WTC11 (cell line): ENCODE results near the gene RCC2. TPM values are rescaled to one million over a fixed set of nuclear protein-coding genes. Genes with fewer than 3 reads are reported as not detected.

Experiments
- ATAC-seq: fragments of 200-7000 bp; cut with Tn5 transposase; 2 replicates; pipeline ENCODE4 v1.10.0; 2021; ENCODE audit warnings: mild to moderate bottlenecking, moderate library complexity
- CTCF ChIA-PET: fragments of 300-600 bp; sonication (Branson Sonifier 250); formaldehyde crosslinking; loops from one replicate; lab custom pipeline; 2021; ENCODE audit warnings: antibody characterized with exemption; lab: Charles Lee
- POLR2A ChIA-PET: fragments of 350-600 bp; sonication (Branson Sonifier 250); formaldehyde crosslinking; loops from one replicate; lab custom pipeline; 2021; ENCODE audit warnings: antibody characterized with exemption; lab: Charles Lee
- DNase-seq: peaks from one replicate; pipeline ENCODE4 v3.0.0; 2021; ENCODE audit warnings: low spot score
- H3K27ac Mint-ChIP-seq: 2 replicates; pipeline ENCODE4 v1.8.0; 2021; ENCODE audit warnings: mixed read lengths
- H3K27me3 Mint-ChIP-seq: 2 replicates; pipeline ENCODE4 v1.8.0; 2021; ENCODE audit warnings: low read depth, mild to moderate bottlenecking, moderate library complexity, mixed read lengths
- H3K36me3 Mint-ChIP-seq: 2 replicates; pipeline ENCODE4 v1.8.0; 2021; ENCODE audit warnings: mixed read lengths
- H3K4me1 Mint-ChIP-seq: 2 replicates; pipeline ENCODE4 v1.8.0; 2022; ENCODE audit warnings: mixed read lengths
- H3K4me3 Mint-ChIP-seq: 2 replicates; pipeline ENCODE4 v1.8.0; 2021; ENCODE audit warnings: mild to moderate bottlenecking, moderate library complexity, mixed read lengths
- H3K9me3 Mint-ChIP-seq: 2 replicates; pipeline ENCODE4 v1.8.0; 2021; ENCODE audit warnings: mixed read lengths
- CREM ChIP-seq: sonication (generic); formaldehyde crosslinking; IDR thresholded peaks from 2 replicates; pipeline ENCODE4 v1.8.1; 2022; ENCODE audit warnings: mild to moderate bottlenecking, missing genetic modification reagents, moderate library complexity
- ELF4 ChIP-seq: sonication (generic); formaldehyde crosslinking; IDR thresholded peaks from 2 replicates; pipeline ENCODE4 v1.8.1; 2022; ENCODE audit warnings: low read depth, mild to moderate bottlenecking, moderate library complexity, missing genetic modification reagents
- ERG ChIP-seq: fragments of 250-450 bp; sonication (Bioruptor Pico); IDR thresholded peaks from 2 replicates; pipeline ENCODE4 v1.8.0; 2021; ENCODE audit warnings: mild to moderate bottlenecking
- ESRRA ChIP-seq: sonication (generic); formaldehyde crosslinking; IDR thresholded peaks from 2 replicates; pipeline ENCODE4 v1.8.1; 2022; ENCODE audit warnings: mild to moderate bottlenecking, missing genetic modification reagents, borderline replicate concordance
- ETV6 ChIP-seq: sonication (generic); formaldehyde crosslinking; IDR thresholded peaks from 2 replicates; pipeline ENCODE4 v1.8.1; 2022; ENCODE audit warnings: mild to moderate bottlenecking, missing genetic modification reagents
- FOXP1 ChIP-seq: sonication (generic); formaldehyde crosslinking; IDR thresholded peaks from 2 replicates; pipeline ENCODE4 v1.8.0; 2022; ENCODE audit warnings: missing genetic modification reagents, mild to moderate bottlenecking, moderate library complexity, borderline replicate concordance
- GRHL2 ChIP-seq: fragments of 250-450 bp; sonication (Bioruptor Pico); IDR thresholded peaks from 2 replicates; pipeline ENCODE4 v1.8.0; 2022; ENCODE audit warnings: mild to moderate bottlenecking, moderate library complexity; ENCODE audit not compliant: insufficient replicate concordance, severe bottlenecking
- HMGA2 ChIP-seq: fragments of 250-450 bp; sonication (Bioruptor Pico); IDR thresholded peaks from 2 replicates; pipeline ENCODE4 v1.4.0; 2021; ENCODE audit warnings: mild to moderate bottlenecking, moderate library complexity
- IRF2 ChIP-seq: sonication (generic); formaldehyde crosslinking; IDR thresholded peaks from 2 replicates; pipeline ENCODE4 v1.8.0; 2022; ENCODE audit warnings: low read depth, missing genetic modification reagents, borderline replicate concordance
- KAT7 ChIP-seq: sonication (generic); formaldehyde crosslinking; IDR thresholded peaks from 2 replicates; pipeline ENCODE4 v1.8.1; 2023; ENCODE audit warnings: missing genetic modification reagents, mild to moderate bottlenecking, borderline replicate concordance
- MYBL2 ChIP-seq: sonication (generic); formaldehyde crosslinking; IDR thresholded peaks from 2 replicates; pipeline ENCODE4 v1.8.1; 2023; ENCODE audit warnings: mild to moderate bottlenecking, moderate library complexity, missing genetic modification reagents
- NFATC4 ChIP-seq: fragments of 250-450 bp; sonication (Bioruptor Pico); IDR thresholded peaks from 2 replicates; pipeline ENCODE4 v1.9.0; 2021; ENCODE audit warnings: mild to moderate bottlenecking
- NFYB ChIP-seq: sonication (generic); formaldehyde crosslinking; conservative IDR thresholded peaks from 2 replicates; pipeline ENCODE4 v1.8.0; 2022; ENCODE audit warnings: low read depth, missing genetic modification reagents
- NR1H2 ChIP-seq: sonication (generic); formaldehyde crosslinking; IDR thresholded peaks from 2 replicates; pipeline ENCODE4 v1.9.0; 2021; ENCODE audit warnings: mild to moderate bottlenecking, moderate library complexity, missing genetic modification reagents
- NR3C1 ChIP-seq: sonication (generic); formaldehyde crosslinking; conservative IDR thresholded peaks from 2 replicates; pipeline ENCODE4 v1.8.1; 2023; ENCODE audit warnings: low read depth, mild to moderate bottlenecking, missing genetic modification reagents
- OVOL2 ChIP-seq: fragments of 250-450 bp; sonication (Bioruptor Pico); IDR thresholded peaks from 2 replicates; pipeline ENCODE4 v1.9.0; 2021; ENCODE audit warnings: mild to moderate bottlenecking, borderline replicate concordance
- RORB ChIP-seq: fragments of 250-450 bp; sonication (Bioruptor Pico); IDR thresholded peaks from 2 replicates; pipeline ENCODE4 v1.9.0; 2021; ENCODE audit warnings: mild to moderate bottlenecking
- TP53 ChIP-seq: sonication (generic); formaldehyde crosslinking; IDR thresholded peaks from 2 replicates; pipeline ENCODE4 v1.8.1; 2023; ENCODE audit warnings: mild to moderate bottlenecking, missing genetic modification reagents
- ZNF121 ChIP-seq: sonication (generic); formaldehyde crosslinking; IDR thresholded peaks from 2 replicates; pipeline ENCODE4 v1.8.0; 2023; ENCODE audit warnings: missing genetic modification reagents
- ZNF232 ChIP-seq: sonication (generic); formaldehyde crosslinking; IDR thresholded peaks from 2 replicates; pipeline ENCODE4 v1.8.0; 2022; ENCODE audit warnings: mild to moderate bottlenecking, missing genetic modification reagents
- ZNF263 ChIP-seq: sonication (generic); formaldehyde crosslinking; IDR thresholded peaks from 2 replicates; pipeline ENCODE4 v1.8.1; 2022; ENCODE audit warnings: low read depth, mild to moderate bottlenecking, moderate library complexity, missing genetic modification reagents
- total RNA-seq: library from RNA; stranded (reverse); gene quantifications from 3 replicates; pipeline ENCODE4 v1.2.3, GENCODE V29; 2021
- TF ChIP-seq, protein P1 (sequence below): fragments of 250-450 bp; sonication (Bioruptor Pico); IDR thresholded peaks from 2 replicates; pipeline ENCODE4 v1.9.0; 2021; ENCODE audit warnings: mild to moderate bottlenecking, borderline replicate concordance
- TF ChIP-seq, protein P2 (sequence below): sonication (generic); formaldehyde crosslinking; IDR thresholded peaks from 2 replicates; pipeline ENCODE4 v1.8.0; 2022; ENCODE audit warnings: mild to moderate bottlenecking, missing genetic modification reagents
- TF ChIP-seq, protein P3 (sequence below): sonication (generic); formaldehyde crosslinking; conservative IDR thresholded peaks from 2 replicates; pipeline ENCODE4 v1.8.1; 2022; ENCODE audit warnings: mild to moderate bottlenecking, missing genetic modification reagents
- TF ChIP-seq, protein P4 (sequence below): sonication (generic); formaldehyde crosslinking; IDR thresholded peaks from 2 replicates; pipeline ENCODE4 v1.8.1; 2023; ENCODE audit warnings: mild to moderate bottlenecking, missing genetic modification reagents
- TF ChIP-seq, protein P5 (sequence below): sonication (generic); formaldehyde crosslinking; IDR thresholded peaks from 2 replicates; pipeline ENCODE4 v1.8.1; 2022; ENCODE audit warnings: low read depth, mild to moderate bottlenecking, moderate library complexity, missing genetic modification reagents, borderline replicate concordance
- TF ChIP-seq, protein P6 (sequence below): sonication (generic); formaldehyde crosslinking; IDR thresholded peaks from 2 replicates; pipeline ENCODE4 v1.8.1; 2023; ENCODE audit warnings: mild to moderate bottlenecking, missing genetic modification reagents

The RCC2 gene
- total RNA-seq, 1 experiment from 2014 or later, result 377 TPM

- TF ChIP-seq, protein P1, sequence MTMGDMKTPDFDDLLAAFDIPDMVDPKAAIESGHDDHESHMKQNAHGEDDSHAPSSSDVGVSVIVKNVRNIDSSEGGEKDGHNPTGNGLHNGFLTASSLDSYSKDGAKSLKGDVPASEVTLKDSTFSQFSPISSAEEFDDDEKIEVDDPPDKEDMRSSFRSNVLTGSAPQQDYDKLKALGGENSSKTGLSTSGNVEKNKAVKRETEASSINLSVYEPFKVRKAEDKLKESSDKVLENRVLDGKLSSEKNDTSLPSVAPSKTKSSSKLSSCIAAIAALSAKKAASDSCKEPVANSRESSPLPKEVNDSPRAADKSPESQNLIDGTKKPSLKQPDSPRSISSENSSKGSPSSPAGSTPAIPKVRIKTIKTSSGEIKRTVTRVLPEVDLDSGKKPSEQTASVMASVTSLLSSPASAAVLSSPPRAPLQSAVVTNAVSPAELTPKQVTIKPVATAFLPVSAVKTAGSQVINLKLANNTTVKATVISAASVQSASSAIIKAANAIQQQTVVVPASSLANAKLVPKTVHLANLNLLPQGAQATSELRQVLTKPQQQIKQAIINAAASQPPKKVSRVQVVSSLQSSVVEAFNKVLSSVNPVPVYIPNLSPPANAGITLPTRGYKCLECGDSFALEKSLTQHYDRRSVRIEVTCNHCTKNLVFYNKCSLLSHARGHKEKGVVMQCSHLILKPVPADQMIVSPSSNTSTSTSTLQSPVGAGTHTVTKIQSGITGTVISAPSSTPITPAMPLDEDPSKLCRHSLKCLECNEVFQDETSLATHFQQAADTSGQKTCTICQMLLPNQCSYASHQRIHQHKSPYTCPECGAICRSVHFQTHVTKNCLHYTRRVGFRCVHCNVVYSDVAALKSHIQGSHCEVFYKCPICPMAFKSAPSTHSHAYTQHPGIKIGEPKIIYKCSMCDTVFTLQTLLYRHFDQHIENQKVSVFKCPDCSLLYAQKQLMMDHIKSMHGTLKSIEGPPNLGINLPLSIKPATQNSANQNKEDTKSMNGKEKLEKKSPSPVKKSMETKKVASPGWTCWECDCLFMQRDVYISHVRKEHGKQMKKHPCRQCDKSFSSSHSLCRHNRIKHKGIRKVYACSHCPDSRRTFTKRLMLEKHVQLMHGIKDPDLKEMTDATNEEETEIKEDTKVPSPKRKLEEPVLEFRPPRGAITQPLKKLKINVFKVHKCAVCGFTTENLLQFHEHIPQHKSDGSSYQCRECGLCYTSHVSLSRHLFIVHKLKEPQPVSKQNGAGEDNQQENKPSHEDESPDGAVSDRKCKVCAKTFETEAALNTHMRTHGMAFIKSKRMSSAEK, result no peak
- no peak for TF ChIP-seq ESRRA (CRISPR knock-in tag)
- no peak for TF ChIP-seq TP53 (CRISPR knock-in tag)
- no peak for TF ChIP-seq NR1H2 (CRISPR knock-in tag)
- TF ChIP-seq, protein P2, sequence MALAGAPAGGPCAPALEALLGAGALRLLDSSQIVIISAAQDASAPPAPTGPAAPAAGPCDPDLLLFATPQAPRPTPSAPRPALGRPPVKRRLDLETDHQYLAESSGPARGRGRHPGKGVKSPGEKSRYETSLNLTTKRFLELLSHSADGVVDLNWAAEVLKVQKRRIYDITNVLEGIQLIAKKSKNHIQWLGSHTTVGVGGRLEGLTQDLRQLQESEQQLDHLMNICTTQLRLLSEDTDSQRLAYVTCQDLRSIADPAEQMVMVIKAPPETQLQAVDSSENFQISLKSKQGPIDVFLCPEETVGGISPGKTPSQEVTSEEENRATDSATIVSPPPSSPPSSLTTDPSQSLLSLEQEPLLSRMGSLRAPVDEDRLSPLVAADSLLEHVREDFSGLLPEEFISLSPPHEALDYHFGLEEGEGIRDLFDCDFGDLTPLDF (CRISPR knock-in tag), result no peak
- TF ChIP-seq ZNF121, result no peak
- TF ChIP-seq ZNF232 (CRISPR knock-in tag), result no peak
- no peak for TF ChIP-seq ETV6
- TF ChIP-seq ERG (CRISPR knock-in tag), result no peak
- TF ChIP-seq KAT7 (CRISPR knock-in tag), result no peak
- TF ChIP-seq, protein P3, sequence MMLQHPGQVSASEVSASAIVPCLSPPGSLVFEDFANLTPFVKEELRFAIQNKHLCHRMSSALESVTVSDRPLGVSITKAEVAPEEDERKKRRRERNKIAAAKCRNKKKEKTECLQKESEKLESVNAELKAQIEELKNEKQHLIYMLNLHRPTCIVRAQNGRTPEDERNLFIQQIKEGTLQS (CRISPR knock-in tag), result no peak
- no peak for TF ChIP-seq IRF2 (CRISPR knock-in tag)
- TF ChIP-seq CREM (CRISPR knock-in tag), result no peak
- TF ChIP-seq, protein P4, sequence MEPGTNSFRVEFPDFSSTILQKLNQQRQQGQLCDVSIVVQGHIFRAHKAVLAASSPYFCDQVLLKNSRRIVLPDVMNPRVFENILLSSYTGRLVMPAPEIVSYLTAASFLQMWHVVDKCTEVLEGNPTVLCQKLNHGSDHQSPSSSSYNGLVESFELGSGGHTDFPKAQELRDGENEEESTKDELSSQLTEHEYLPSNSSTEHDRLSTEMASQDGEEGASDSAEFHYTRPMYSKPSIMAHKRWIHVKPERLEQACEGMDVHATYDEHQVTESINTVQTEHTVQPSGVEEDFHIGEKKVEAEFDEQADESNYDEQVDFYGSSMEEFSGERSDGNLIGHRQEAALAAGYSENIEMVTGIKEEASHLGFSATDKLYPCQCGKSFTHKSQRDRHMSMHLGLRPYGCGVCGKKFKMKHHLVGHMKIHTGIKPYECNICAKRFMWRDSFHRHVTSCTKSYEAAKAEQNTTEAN (CRISPR knock-in tag), result no peak
- TF ChIP-seq MYBL2 (CRISPR knock-in tag), result no peak
- TF ChIP-seq, all 79 proteins: peak for 0
Observed at GRCh38 chr1:17403081-17403480, 36.4 kb downstream of the RCC2 start (continued).

- H3K9me3 Mint-ChIP-seq, result no peaks in the 10 kb centered on the region
- no peaks in the 10 kb centered on the region for H3K27me3 Mint-ChIP-seq
- H3K36me3 Mint-ChIP-seq, result no peaks in the 10 kb centered on the region; the same call in 1 of the 2 replicates
- ChIA-PET CTCF (interaction anchor here (1.1 to 1.8 kb wide), 4 partner anchors 30 to 326 kb away, joined by 3 to 5 read pairs (median 4); no protein-coding TSS in a partner anchor), POLR2A (no interaction called here)
- DNase-seq, result no peak
- H3K4me1 Mint-ChIP-seq, result peaks cover 28% of the 10 kb centered on the region
- H3K4me3 Mint-ChIP-seq, result no peak overlapping the region
- no peak for ATAC-seq
- H3K27ac Mint-ChIP-seq, result no peak overlapping the region
- TF ChIP-seq OVOL2 (CRISPR knock-in tag) (no peak), NFYB (CRISPR knock-in tag) (no peak), ZNF263 (CRISPR knock-in tag) (no peak), MYBL2 (CRISPR knock-in tag) (no peak), FOXP1 (CRISPR knock-in tag) (no peak), GRHL2 (CRISPR knock-in tag) (no peak), RORB (CRISPR knock-in tag) (no peak), NFATC4 (no peak), NR3C1 (CRISPR knock-in tag) (no peak), ELF4 (CRISPR knock-in tag) (no peak), HMGA2 (no peak), IRF2 (CRISPR knock-in tag) (no peak)
- TF ChIP-seq, protein P5, sequence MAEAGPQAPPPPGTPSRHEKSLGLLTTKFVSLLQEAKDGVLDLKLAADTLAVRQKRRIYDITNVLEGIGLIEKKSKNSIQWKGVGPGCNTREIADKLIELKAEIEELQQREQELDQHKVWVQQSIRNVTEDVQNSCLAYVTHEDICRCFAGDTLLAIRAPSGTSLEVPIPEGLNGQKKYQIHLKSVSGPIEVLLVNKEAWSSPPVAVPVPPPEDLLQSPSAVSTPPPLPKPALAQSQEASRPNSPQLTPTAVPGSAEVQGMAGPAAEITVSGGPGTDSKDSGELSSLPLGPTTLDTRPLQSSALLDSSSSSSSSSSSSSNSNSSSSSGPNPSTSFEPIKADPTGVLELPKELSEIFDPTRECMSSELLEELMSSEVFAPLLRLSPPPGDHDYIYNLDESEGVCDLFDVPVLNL, result no peak
- TF ChIP-seq, protein P6, sequence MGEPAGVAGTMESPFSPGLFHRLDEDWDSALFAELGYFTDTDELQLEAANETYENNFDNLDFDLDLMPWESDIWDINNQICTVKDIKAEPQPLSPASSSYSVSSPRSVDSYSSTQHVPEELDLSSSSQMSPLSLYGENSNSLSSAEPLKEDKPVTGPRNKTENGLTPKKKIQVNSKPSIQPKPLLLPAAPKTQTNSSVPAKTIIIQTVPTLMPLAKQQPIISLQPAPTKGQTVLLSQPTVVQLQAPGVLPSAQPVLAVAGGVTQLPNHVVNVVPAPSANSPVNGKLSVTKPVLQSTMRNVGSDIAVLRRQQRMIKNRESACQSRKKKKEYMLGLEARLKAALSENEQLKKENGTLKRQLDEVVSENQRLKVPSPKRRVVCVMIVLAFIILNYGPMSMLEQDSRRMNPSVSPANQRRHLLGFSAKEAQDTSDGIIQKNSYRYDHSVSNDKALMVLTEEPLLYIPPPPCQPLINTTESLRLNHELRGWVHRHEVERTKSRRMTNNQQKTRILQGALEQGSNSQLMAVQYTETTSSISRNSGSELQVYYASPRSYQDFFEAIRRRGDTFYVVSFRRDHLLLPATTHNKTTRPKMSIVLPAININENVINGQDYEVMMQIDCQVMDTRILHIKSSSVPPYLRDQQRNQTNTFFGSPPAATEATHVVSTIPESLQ, result no peak
Observed at GRCh38 chr1:17401841-17402240, 37.6 kb downstream of the RCC2 start.
